ENCODE measurements around the gene ERVK3-1. TPM values are rescaled to one million over a fixed set of nuclear protein-coding genes. Genes with fewer than 3 reads are reported as not detected.
"Not testable (repeated sequence)": the region's sequence is repeated elsewhere in the genome, so short reads cannot be mapped to it uniquely, and the experiment has no call there.

Gene ERVK3-1
- total RNA-seq, 4 donors from 2014 or later, result 13.3 to 58.9 (median 36.2) TPM

DNA sequence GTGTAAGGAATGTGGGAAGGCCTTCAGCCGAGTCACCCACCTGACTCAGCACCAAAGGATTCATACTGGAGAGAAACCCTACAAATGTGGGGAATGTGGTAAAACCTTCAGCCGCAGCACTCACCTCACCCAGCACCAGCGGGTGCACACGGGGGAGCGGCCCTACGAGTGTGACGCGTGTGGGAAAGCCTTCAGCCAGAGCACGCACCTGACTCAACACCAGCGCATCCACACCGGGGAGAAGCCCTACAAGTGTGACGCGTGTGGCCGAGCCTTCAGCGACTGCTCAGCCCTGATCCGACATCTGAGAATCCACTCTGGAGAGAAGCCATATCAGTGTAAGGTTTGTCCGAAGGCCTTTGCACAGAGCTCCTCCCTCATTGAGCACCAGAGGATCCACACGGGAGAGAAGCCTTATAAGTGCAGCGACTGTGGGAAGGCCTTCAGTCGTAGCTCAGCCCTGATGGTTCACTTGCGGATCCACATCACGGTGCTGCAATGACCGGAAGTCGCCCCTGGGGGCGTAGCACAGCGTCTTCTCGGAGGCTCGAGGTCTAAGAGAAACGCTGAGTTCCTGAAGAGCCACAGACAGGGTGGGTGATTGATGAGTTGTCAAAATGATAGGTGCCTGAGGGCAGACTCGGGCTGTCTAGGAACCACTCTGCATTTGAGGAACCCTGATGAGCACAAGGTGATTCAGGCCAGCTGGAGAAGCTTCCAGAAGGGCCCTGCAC is 33.8 kb downstream of the ERVK3-1 start:
- no peak for TF ChIP-seq POLR2A (IDR thresholded peaks at IDR 0.05)
- no peak for TF ChIP-seq POLR2AphosphoS5 (IDR thresholded peaks at IDR 0.05)
- TF ChIP-seq, protein P1, sequence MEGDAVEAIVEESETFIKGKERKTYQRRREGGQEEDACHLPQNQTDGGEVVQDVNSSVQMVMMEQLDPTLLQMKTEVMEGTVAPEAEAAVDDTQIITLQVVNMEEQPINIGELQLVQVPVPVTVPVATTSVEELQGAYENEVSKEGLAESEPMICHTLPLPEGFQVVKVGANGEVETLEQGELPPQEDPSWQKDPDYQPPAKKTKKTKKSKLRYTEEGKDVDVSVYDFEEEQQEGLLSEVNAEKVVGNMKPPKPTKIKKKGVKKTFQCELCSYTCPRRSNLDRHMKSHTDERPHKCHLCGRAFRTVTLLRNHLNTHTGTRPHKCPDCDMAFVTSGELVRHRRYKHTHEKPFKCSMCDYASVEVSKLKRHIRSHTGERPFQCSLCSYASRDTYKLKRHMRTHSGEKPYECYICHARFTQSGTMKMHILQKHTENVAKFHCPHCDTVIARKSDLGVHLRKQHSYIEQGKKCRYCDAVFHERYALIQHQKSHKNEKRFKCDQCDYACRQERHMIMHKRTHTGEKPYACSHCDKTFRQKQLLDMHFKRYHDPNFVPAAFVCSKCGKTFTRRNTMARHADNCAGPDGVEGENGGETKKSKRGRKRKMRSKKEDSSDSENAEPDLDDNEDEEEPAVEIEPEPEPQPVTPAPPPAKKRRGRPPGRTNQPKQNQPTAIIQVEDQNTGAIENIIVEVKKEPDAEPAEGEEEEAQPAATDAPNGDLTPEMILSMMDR (IDR thresholded peaks at IDR 0.05), result no peak
- no peak for TF ChIP-seq EP300 (IDR thresholded peaks at IDR 0.05; ENCODE audit: low read depth)
- Histone ChIP-seq H3K4me3 (no peak overlapping the region), H3K27me3 (no peaks in the 10 kb centered on the region), H3K36me3 (peaks cover 0 to 8% (median 3%) of the 10 kb centered on the region in 4 donors), H3K9me3 (no peaks in the 10 kb centered on the region), H3K27ac (no peak overlapping the region), H3K4me1 (no peaks in the 10 kb centered on the region)
- 89% methylated on average over 29 of the region's 30 CpGs; no CpG with 5 or more reads in 1 of the 2 donors for WGBS, 2 donors (ENCODE audit: low coverage in 1 of 2)
- no peak for DNase-seq
- in situ Hi-C loops (cut with MboI; ENCODE audit: low pct_ligation_motif_present in 1 of 4, low pct_unique_long_range_greater_than_20kb in 1 of 4, low sequenced_read_pairs in 3 of 4), result no loop called here
- intact Hi-C loops (cut with DNase I; ENCODE audit: low total_unique reads), result no loop called here

DNA sequence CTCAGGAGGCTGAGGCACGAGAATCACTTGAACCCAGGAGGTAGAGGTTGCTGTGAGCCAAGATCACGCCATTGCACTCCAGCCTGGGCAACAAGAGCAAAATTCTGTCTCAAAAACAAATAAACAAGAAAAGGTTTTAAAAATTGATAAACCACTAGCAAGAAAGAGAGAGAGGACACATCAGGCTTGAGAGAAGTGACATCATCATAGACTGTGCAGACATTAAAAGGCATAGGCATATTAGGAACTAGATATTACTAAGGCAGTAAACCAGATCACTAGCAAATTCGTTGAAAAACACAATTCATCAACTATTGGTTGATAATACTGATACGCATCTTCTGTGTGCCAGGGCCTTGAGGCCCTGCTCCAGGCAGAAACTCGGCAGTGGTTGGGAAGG is 40.4 kb downstream of the ERVK3-1 start:
- Histone ChIP-seq H3K4me3 (no peak overlapping the region), H3K36me3 (no peaks in the 10 kb centered on the region), H3K9me3 (no peaks in the 10 kb centered on the region), H3K4me1 (peaks cover 0 to 23% (median 8%) of the 10 kb centered on the region in 4 donors), H3K27me3 (peaks cover 49% of the 10 kb centered on the region), H3K27ac (no peak overlapping the region)
- in situ Hi-C loops (cut with MboI; ENCODE audit: low pct_ligation_motif_present in 1 of 4, low pct_unique_long_range_greater_than_20kb in 1 of 4, low sequenced_read_pairs in 3 of 4), result no loop called here
- intact Hi-C loops (cut with DNase I; ENCODE audit: low total_unique reads), result no loop called here
- 64 to 68% methylated on average over 3 to 5 of the region's 5 CpGs for WGBS, 2 donors (ENCODE audit: low coverage in 1 of 2)
- TF ChIP-seq POLR2A (IDR thresholded peaks at IDR 0.05) (no peak), EP300 (IDR thresholded peaks at IDR 0.05; ENCODE audit: low read depth) (no peak), POLR2AphosphoS5 (IDR thresholded peaks at IDR 0.05) (no peak)
- TF ChIP-seq, protein P1 (IDR thresholded peaks at IDR 0.05), result no peak
- DNase-seq, result no peak

DNA sequence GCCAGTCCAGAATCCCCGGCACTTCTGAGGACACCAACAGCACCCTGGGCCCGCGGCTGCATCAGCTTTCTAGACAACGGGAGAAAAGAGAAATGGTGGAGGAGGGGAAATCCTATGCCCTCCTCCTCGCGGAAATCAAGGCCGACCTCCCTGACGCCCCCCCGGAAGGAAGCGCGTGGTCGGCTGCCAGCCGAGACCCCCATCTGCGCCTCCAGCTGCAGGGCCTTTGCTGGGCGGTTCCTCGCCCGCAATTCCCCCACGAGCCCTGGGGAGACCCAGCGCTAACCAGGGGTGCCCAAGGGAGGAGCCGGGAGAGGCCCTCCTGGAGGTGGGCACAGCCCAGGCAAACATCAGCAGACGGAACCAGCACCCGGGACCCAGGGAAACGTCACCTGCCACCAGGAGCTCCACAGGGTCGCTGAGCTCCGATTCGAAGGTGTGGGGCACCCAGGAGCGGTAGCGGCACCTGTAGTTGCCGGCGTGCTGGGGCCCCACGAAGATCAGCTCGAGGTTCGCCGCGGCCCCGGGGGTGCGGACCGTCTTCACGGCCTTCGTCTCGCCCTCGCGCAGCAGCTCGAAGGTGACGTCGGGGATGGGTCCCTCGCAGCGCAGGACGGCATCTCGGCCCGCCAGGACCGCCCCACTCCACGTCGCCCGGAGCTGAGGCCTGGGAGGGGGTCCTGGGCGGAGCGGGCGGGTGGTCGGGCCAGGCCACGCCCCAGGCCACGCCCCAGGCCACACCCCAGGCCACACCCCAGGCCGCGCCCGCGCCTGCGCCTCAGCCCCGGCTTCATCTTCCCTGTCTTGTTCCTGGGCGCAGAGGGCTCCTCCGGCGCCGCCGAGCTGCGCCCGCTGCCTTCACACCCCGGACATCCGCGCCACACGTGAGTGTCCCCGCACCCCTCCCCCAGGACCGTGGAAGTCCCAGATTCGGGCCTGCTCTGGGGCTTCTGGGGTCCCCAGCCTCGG is 42.1 kb downstream of the ERVK3-1 start:
- Histone ChIP-seq H3K36me3 (no peaks in the 10 kb centered on the region), H3K4me3 (peak overlapping the region; percentile 35 to 58 (median 44)), H3K27ac (peak overlapping the region; percentile 60 to 86 (median 75)), H3K9me3 (no peaks in the 10 kb centered on the region), H3K27me3 (peaks cover 62% of the 10 kb centered on the region), H3K4me1 (peaks cover 0 to 26% (median 8%) of the 10 kb centered on the region in 4 donors)
- no peak for TF ChIP-seq EP300 (IDR thresholded peaks at IDR 0.05; ENCODE audit: low read depth)
- TF ChIP-seq POLR2A (IDR thresholded peaks at IDR 0.05), result no peak
- TF ChIP-seq, protein P1 (IDR thresholded peaks at IDR 0.05), result no peak
- peak in 1 of 3 donors; percentile 46 for TF ChIP-seq POLR2AphosphoS5 (IDR thresholded peaks at IDR 0.05)
- peak; percentile 69 for DNase-seq
- WGBS, 2 donors (ENCODE audit: low coverage in 1 of 2), result 18% methylated on average over 59 of the region's 82 CpGs; no CpG with 5 or more reads in 1 of the 2 donors
- intact Hi-C loops (cut with DNase I; ENCODE audit: low total_unique reads), result no loop called here
- in situ Hi-C loops (cut with MboI; ENCODE audit: low pct_ligation_motif_present in 1 of 4, low pct_unique_long_range_greater_than_20kb in 1 of 4, low sequenced_read_pairs in 3 of 4), result no loop called here

DNA sequence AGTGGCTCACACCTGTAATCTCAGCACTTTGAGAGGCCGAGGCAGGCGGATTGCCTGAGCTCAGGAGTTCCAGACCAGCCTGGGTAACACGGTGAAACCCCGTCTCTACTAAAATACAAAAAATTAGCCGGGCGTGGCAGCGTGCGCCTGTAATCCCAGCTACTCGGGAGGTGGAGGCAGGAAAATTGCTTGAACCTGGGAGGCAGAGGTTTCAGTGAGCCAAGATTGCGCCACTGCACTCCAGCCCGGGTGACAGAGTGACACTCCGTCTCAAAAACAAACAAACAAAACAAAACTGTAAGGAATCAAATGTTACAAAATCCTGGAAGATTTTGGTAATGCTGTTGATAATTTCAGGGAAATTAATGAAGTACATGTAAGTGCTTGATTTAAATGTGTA is 42.9 kb downstream of the ERVK3-1 start:
- intact Hi-C loops (cut with DNase I; ENCODE audit: low total_unique reads); H3K36me3 ChIP-seq; in situ Hi-C loops (cut with MboI; ENCODE audit: low pct_ligation_motif_present in 1 of 4, low pct_unique_long_range_greater_than_20kb in 1 of 4, low sequenced_read_pairs in 3 of 4); DNase-seq; H3K9me3 ChIP-seq: not testable (repeated sequence)
- H3K27me3 ChIP-seq, result peaks cover 62% of the 10 kb centered on the region
- peaks cover 0 to 26% (median 8%) of the 10 kb centered on the region in 4 donors for H3K4me1 ChIP-seq
- 22 to 29% methylated on average over 7 to 12 of the region's 12 CpGs for WGBS, 2 donors (ENCODE audit: low coverage in 1 of 2)
- H3K27ac ChIP-seq, result peak overlapping the region; percentile 60 to 86 (median 75)
- H3K4me3 ChIP-seq, result peak overlapping the region; percentile 35 to 58 (median 41)

All from transverse colon (tissue), 4 donors.